Activated gamma-delta T cell (primary cell): ENCODE results near the gene PIGW.

ENCODE experiments used
- DNase-seq: peaks from one replicate; lab custom pipeline; 2025; lab: John Stamatoyannopoulos, UW
- total RNA-seq, 2 donors: gene quantifications; one replicate each; lab custom pipeline; 2026; lab: John Stamatoyannopoulos, UW

PIGW gene
- 8.2 to 10.5 reads per million in 2 donors for total RNA-seq

- DNase-seq = peak; percentile 82
Observed at GRCh38 chr17:36534840-36535668, at the start of gene PIGW, which contains the start of gene MYO19. TSS of gene PIGW (plus strand) at chr17:36534987. CDS start at chr17:36537102, 2,115 bp downstream. TSS of gene MYO19 (minus strand) at chr17:36534868. CDS start at chr17:36532538, 2,330 bp downstream.

GRCh38 chr17:36485027-36485426, 49.8 kb upstream of the PIGW start:
- no peak for DNase-seq

GRCh38 chr17:36485805-36486203, 49.0 kb upstream of the PIGW start:
- DNase-seq = no peak

GRCh38 chr17:36486204-36487194, 48.3 kb upstream of the PIGW start, which contains the start of gene ZNHIT3:
TSS of gene ZNHIT3 (plus strand) at chr17:36486681. CDS start at chr17:36486700, 19 bp downstream.
- DNase-seq = peak; percentile 69

- no peak for DNase-seq
Observed at GRCh38 chr17:36493956-36494355, 40.8 kb upstream of the PIGW start.

- no peak for DNase-seq
Observed at GRCh38 chr17:36494674-36495073, 40.1 kb upstream of the PIGW start.

GRCh38 chr17:36495076-36495578, 39.7 kb upstream of the PIGW start:
- no peak for DNase-seq

- DNase-seq = no peak
Observed at GRCh38 chr17:36496018-36496789, 38.6 kb upstream of the PIGW start.

- DNase-seq = no peak
Observed at GRCh38 chr17:36498155-36498554, 36.6 kb upstream of the PIGW start.

GRCh38 chr17:36498560-36499300, 36.1 kb upstream of the PIGW start:
- no peak for DNase-seq

GRCh38 chr17:36500745-36501225, 34.0 kb upstream of the PIGW start:
- DNase-seq = no peak

GRCh38 chr17:36501351-36501750, 33.4 kb upstream of the PIGW start:
- no peak for DNase-seq

- no peak for DNase-seq
Observed at GRCh38 chr17:36501963-36502362, 32.8 kb upstream of the PIGW start.

GRCh38 chr17:36503456-36504155, 31.2 kb upstream of the PIGW start:
- DNase-seq = no peak

GRCh38 chr17:36504156-36504545, 30.6 kb upstream of the PIGW start:
- DNase-seq = no peak

- DNase-seq = no peak
Observed at GRCh38 chr17:36505171-36505570, 29.6 kb upstream of the PIGW start.

- no peak for DNase-seq
Observed at GRCh38 chr17:36506249-36506826, 28.4 kb upstream of the PIGW start.

GRCh38 chr17:36506831-36507230, 28.0 kb upstream of the PIGW start:
- no peak for DNase-seq

- no peak for DNase-seq
Observed at GRCh38 chr17:36507266-36507665, 27.5 kb upstream of the PIGW start.
